Astrocyte (in vitro differentiated cells and primary cell): ENCODE measurements around the gene UQCR11. TPM values are rescaled to one million over a fixed set of nuclear protein-coding genes. Genes with fewer than 3 reads are reported as not detected.

ENCODE experiments used
- DNase-seq: peaks from one replicate; pipeline ENCODE4 v3.0.0-alpha.2; 2010; ENCODE audit warnings: low read depth
- FAIRE-seq: peaks from 2 replicates; lab custom pipeline; 2011; peaks lifted over from hg19 to GRCh38; lab: Jason Lieb, UNC
- H2AFZ ChIP-seq: 2 replicates; pipeline ENCODE4 v1.6.0; 2012; ENCODE audit warnings: low read depth, low read length, inconsistent platforms
- H3K27ac ChIP-seq: 2 replicates; pipeline ENCODE4 v1.5.1; 2011; ENCODE audit warnings: low read depth, low read length, inconsistent platforms
- H3K27me3 ChIP-seq: 2 replicates; pipeline ENCODE4 v1.6.0; 2011; ENCODE audit warnings: low read length, inconsistent platforms; ENCODE audit not compliant: insufficient read depth
- H3K36me3 ChIP-seq: 2 replicates; pipeline ENCODE4 v1.5.1; 2011; ENCODE audit warnings: low read length, inconsistent platforms; ENCODE audit not compliant: insufficient read depth
- H3K4me1 ChIP-seq: 2 replicates; pipeline ENCODE4 v1.5.1; 2011; ENCODE audit warnings: low read length, inconsistent platforms; ENCODE audit not compliant: insufficient read depth
- H3K4me2 ChIP-seq: 2 replicates; pipeline ENCODE4 v1.6.0; 2012; ENCODE audit warnings: low read length, inconsistent platforms
- H3K4me3 ChIP-seq: 2 replicates; pipeline ENCODE4 v1.5.1; 2011; ENCODE audit warnings: low read depth, mild to moderate bottlenecking, low read length, inconsistent platforms; ENCODE audit not compliant: insufficient read depth
- H3K79me2 ChIP-seq: 2 replicates; pipeline ENCODE4 v1.6.0; 2012; ENCODE audit warnings: mild to moderate bottlenecking, low read length, inconsistent platforms; ENCODE audit not compliant: insufficient read depth
- H3K9ac ChIP-seq: 2 replicates; pipeline ENCODE4 v1.6.0; 2012; ENCODE audit warnings: mild to moderate bottlenecking, low read length, inconsistent platforms
- H3K9me3 ChIP-seq: 2 replicates; pipeline ENCODE4 v1.5.1; 2012; ENCODE audit warnings: low read depth, mild to moderate bottlenecking, low read length, inconsistent platforms; ENCODE audit not compliant: insufficient read depth
- H4K20me1 ChIP-seq: 2 replicates; pipeline ENCODE4 v1.6.0; 2012; ENCODE audit warnings: low read length, inconsistent platforms; ENCODE audit not compliant: insufficient read depth
- H3K27ac Mint-ChIP-seq: one replicate; pipeline ENCODE4 v1.8.0; 2021; ENCODE audit warnings: mild to moderate bottlenecking, mixed read lengths; ENCODE audit not compliant: unreplicated experiment
- H3K27me3 Mint-ChIP-seq: one replicate; pipeline ENCODE4 v1.8.0; 2021; ENCODE audit warnings: low read depth, mixed read lengths; ENCODE audit not compliant: unreplicated experiment
- H3K36me3 Mint-ChIP-seq: one replicate; pipeline ENCODE4 v1.8.0; 2021; ENCODE audit warnings: low read depth, mixed read lengths; ENCODE audit not compliant: unreplicated experiment
- H3K4me1 Mint-ChIP-seq: one replicate; pipeline ENCODE4 v1.8.0; 2021; ENCODE audit warnings: low read depth, mixed read lengths; ENCODE audit not compliant: unreplicated experiment
- H3K4me3 Mint-ChIP-seq: one replicate; pipeline ENCODE4 v1.8.0; 2021; ENCODE audit warnings: mild to moderate bottlenecking, moderate library complexity, mixed read lengths; ENCODE audit not compliant: unreplicated experiment
- H3K9me3 Mint-ChIP-seq: one replicate; pipeline ENCODE4 v1.8.0; 2021; ENCODE audit warnings: mild to moderate bottlenecking, mixed read lengths; ENCODE audit not compliant: unreplicated experiment
- EZH2 ChIP-seq: IDR thresholded peaks from 2 replicates; pipeline ENCODE4 v1.6.1; 2012; ENCODE audit warnings: mild to moderate bottlenecking, low read length, inconsistent platforms; ENCODE audit not compliant: insufficient read depth
- total RNA-seq: library from RNA; stranded (reverse); gene quantifications from 2 replicates; pipeline ENCODE4 v1.2.1, GENCODE V29; 2021
- TF ChIP-seq, protein P1 (sequence below): IDR thresholded peaks from 2 replicates; pipeline ENCODE4 v1.5.1; 2011; ENCODE audit warnings: low read depth, mild to moderate bottlenecking, inconsistent platforms, low read length, moderate library complexity; ENCODE audit not compliant: insufficient read depth

The UQCR11 gene
- total RNA-seq, 1 donor from 2014 or later, result 255 TPM

DNA sequence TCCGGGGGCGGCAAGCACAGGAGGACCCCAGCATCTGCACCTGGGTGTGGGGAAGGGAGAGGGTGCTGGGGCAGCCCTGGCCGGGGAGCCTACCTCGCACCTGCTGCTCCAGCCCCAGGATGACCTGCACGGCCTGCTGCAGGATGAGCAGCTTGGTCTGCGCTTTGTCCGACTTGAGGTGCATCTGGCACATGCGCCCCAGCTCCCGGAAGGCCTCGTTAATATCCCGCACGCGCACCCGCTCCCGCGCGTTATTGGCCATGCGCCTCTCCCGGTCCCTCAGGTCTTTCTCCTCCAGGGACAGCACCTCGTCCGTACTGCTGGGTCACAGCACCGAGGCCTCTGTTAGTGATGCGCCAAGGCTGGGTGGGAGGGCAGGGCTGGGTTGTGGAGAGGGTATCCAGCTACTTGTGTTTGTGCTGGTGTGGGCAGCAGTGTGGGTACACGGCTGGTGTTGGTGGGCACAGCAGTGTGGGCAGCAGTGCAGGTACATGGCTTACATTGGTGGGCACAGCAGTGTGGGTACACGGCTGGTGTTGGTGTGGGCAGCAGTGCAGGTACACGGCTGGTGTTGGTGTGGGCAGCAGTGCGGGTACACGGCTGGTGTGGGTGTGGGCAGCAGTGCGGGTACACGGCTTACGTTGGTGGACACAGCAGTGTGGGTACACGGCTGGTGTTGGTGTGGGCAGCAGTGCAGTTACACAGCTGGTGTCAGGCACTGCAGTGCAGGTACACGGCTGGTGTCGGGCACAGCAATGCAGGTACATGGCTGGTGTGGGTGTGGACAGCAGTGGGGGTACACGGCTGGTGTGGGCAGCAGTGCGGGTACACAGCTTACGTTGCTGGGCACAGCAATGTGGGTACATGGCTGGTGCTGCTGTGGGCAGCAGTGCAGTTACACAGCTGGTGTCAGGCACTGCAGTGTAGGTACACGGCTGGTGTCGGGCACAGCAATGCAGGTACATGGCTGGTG lies 7.1 kb upstream of the UQCR11 start:
- no peak overlapping the region for H3K27ac ChIP-seq
- H3K36me3 Mint-ChIP-seq, result peaks cover 7% of the 10 kb centered on the region
- H3K4me3 ChIP-seq, result no peak overlapping the region
- H3K4me2 ChIP-seq, result no peak overlapping the region
- no peak overlapping the region for H3K27ac Mint-ChIP-seq
- TF ChIP-seq, protein P1, sequence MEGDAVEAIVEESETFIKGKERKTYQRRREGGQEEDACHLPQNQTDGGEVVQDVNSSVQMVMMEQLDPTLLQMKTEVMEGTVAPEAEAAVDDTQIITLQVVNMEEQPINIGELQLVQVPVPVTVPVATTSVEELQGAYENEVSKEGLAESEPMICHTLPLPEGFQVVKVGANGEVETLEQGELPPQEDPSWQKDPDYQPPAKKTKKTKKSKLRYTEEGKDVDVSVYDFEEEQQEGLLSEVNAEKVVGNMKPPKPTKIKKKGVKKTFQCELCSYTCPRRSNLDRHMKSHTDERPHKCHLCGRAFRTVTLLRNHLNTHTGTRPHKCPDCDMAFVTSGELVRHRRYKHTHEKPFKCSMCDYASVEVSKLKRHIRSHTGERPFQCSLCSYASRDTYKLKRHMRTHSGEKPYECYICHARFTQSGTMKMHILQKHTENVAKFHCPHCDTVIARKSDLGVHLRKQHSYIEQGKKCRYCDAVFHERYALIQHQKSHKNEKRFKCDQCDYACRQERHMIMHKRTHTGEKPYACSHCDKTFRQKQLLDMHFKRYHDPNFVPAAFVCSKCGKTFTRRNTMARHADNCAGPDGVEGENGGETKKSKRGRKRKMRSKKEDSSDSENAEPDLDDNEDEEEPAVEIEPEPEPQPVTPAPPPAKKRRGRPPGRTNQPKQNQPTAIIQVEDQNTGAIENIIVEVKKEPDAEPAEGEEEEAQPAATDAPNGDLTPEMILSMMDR, result no peak
- no peak for TF ChIP-seq EZH2
- no peaks in the 10 kb centered on the region for H3K79me2 ChIP-seq
- H3K9me3 Mint-ChIP-seq, result no peaks in the 10 kb centered on the region
- no peaks in the 10 kb centered on the region for H3K9me3 ChIP-seq
- peaks cover 32% of the 10 kb centered on the region for H4K20me1 ChIP-seq
- peaks cover 16% of the 10 kb centered on the region for H3K36me3 ChIP-seq
- peaks cover 2% of the 10 kb centered on the region for H3K4me1 Mint-ChIP-seq
- no peak overlapping the region for H2AFZ ChIP-seq
- peaks cover 7% of the 10 kb centered on the region for H3K4me1 ChIP-seq
- FAIRE-seq (no peak), DNase-seq (no peak)
- no peak overlapping the region for H3K9ac ChIP-seq
- no peaks in the 10 kb centered on the region for H3K27me3 Mint-ChIP-seq
- H3K27me3 ChIP-seq, result no peaks in the 10 kb centered on the region
- no peak overlapping the region for H3K4me3 Mint-ChIP-seq

DNA sequence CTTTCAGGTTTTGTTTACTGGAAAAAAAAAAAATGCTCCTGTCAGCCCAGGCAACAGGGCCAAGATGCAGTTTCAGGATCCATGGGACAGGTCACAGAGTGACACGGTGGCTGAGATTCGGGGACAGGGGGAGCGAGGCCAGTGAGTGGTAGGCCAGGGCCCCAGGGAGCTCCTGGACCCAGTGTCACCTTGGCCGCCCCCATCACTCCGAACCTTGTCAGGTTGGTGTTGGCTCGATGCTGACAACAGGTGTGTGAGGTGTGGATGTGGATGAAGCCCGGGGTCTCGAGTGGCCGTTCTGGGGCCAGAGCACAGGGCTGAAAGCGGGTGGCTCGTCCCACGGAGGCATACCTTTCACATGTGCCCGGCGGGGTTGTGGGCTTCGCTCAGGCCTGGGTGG lies 6.1 kb upstream of the UQCR11 start:
- FAIRE-seq, result no peak
- no peaks in the 10 kb centered on the region for H3K27me3 Mint-ChIP-seq

More for the DNA sequence above, 6.1 kb upstream of the UQCR11 start:
- H2AFZ ChIP-seq, result no peak overlapping the region
- DNase-seq, result no peak
- H3K27ac Mint-ChIP-seq, result no peak overlapping the region
- H3K27me3 ChIP-seq, result no peaks in the 10 kb centered on the region
- H3K4me3 ChIP-seq, result no peak overlapping the region
- no peaks in the 10 kb centered on the region for H3K9me3 Mint-ChIP-seq
- H3K4me3 Mint-ChIP-seq, result no peak overlapping the region
- peaks cover 2% of the 10 kb centered on the region for H3K4me1 Mint-ChIP-seq
- no peaks in the 10 kb centered on the region for H3K4me1 ChIP-seq
- no peaks in the 10 kb centered on the region for H3K9me3 ChIP-seq
- TF ChIP-seq EZH2, result no peak
- TF ChIP-seq, protein P1, result no peak
- H3K36me3 Mint-ChIP-seq, result peaks cover 7% of the 10 kb centered on the region
- no peak overlapping the region for H3K27ac ChIP-seq
- H3K9ac ChIP-seq, result no peak overlapping the region
- H3K36me3 ChIP-seq, result peaks cover 8% of the 10 kb centered on the region
- no peak overlapping the region for H3K4me2 ChIP-seq
- no peaks in the 10 kb centered on the region for H3K79me2 ChIP-seq
- H4K20me1 ChIP-seq, result peaks cover 21% of the 10 kb centered on the region
